ENCODE data around the gene RNASE7. TPM values are rescaled to one million over a fixed set of nuclear protein-coding genes. Genes with fewer than 3 reads are reported as not detected.
A peak's percentile ranks its signal among the peaks of the same experiment; 100 is the strongest.

Gene RNASE7
- total RNA-seq, 4 donors from 2014 or later = not detected

- H3K36me3 ChIP-seq = peaks cover 57 to 63% of the 10 kb centered on the region in 2 donors
- no peak overlapping the region for H3K27ac ChIP-seq
- intact Hi-C loops (cut with DNase I) = no loop called here
Measured at GRCh38 chr14:21078287-21078686, 36.1 kb downstream of the RNASE7 start.

GRCh38 chr14:21078726-21079125 lies 36.6 kb downstream of the RNASE7 start:
- Histone ChIP-seq H3K27ac (no peak overlapping the region), H3K4me1 (peaks cover 16 to 22% of the 10 kb centered on the region in 2 donors), H3K4me3 (replicated peaks in 1 of 3) (no peak overlapping the region), H3K36me3 (peaks cover 57 to 65% of the 10 kb centered on the region in 2 donors), H3K9me3 (no peaks in the 10 kb centered on the region), H3K27me3 (no peaks in the 10 kb centered on the region)
- intact Hi-C loops (cut with DNase I) = no loop called here
- TF ChIP-seq POLR2A (IDR thresholded peaks at IDR 0.05) = no peak
- no peak for TF ChIP-seq CTCF (IDR thresholded peaks at IDR 0.05)
- 86 to 94% methylated on average over 9 to 10 of the region's 10 CpGs for WGBS, 2 donors
- DNase-seq = no peak

More at GRCh38 chr14:21078287-21078686, 36.1 kb downstream of the RNASE7 start:
- Histone ChIP-seq H3K9me3 (no peaks in the 10 kb centered on the region), H3K4me1 (peaks cover 21 to 27% of the 10 kb centered on the region in 2 donors), H3K27me3 (no peaks in the 10 kb centered on the region), H3K4me3 (replicated peaks in 1 of 3) (no peak overlapping the region)
- 87 to 94% methylated on average over 5 of the region's 5 CpGs for WGBS, 2 donors
- TF ChIP-seq CTCF (IDR thresholded peaks at IDR 0.05) (no peak), POLR2A (IDR thresholded peaks at IDR 0.05) (no peak)
- DNase-seq = no peak

GRCh38 chr14:21081521-21082142 lies 39.5 kb downstream of the RNASE7 start:
- WGBS, 2 donors = 89 to 93% methylated on average over 8 to 16 of the region's 30 CpGs
- no peak overlapping the region for H3K27ac ChIP-seq
- no peak overlapping the region for H3K4me3 ChIP-seq (replicated peaks in 1 of 3)
- no peaks in the 10 kb centered on the region for H3K9me3 ChIP-seq
- H3K27me3 ChIP-seq = no peaks in the 10 kb centered on the region
- intact Hi-C loops (cut with DNase I) = no loop called here
- no peak for DNase-seq
- H3K4me1 ChIP-seq = peaks cover 0 to 13% of the 10 kb centered on the region in 2 donors
- TF ChIP-seq POLR2A (IDR thresholded peaks at IDR 0.05) = no peak
- no peak for TF ChIP-seq CTCF (IDR thresholded peaks at IDR 0.05)
- peaks cover 54 to 58% of the 10 kb centered on the region in 2 donors for H3K36me3 ChIP-seq

- peaks cover 43 to 52% of the 10 kb centered on the region in 2 donors for H3K36me3 ChIP-seq
- intact Hi-C loops (cut with DNase I) = no loop called here
- DNase-seq = no peak
- no peak overlapping the region for H3K4me3 ChIP-seq (replicated peaks in 1 of 3)
- H3K4me1 ChIP-seq = peaks cover 0 to 13% of the 10 kb centered on the region in 2 donors
- H3K27ac ChIP-seq = no peak overlapping the region
- H3K27me3 ChIP-seq = no peaks in the 10 kb centered on the region
- TF ChIP-seq CTCF (IDR thresholded peaks at IDR 0.05) (no peak), POLR2A (IDR thresholded peaks at IDR 0.05) (no peak)
- WGBS, 2 donors = 83 to 95% methylated on average over 2 to 11 of the region's 11 CpGs
- no peaks in the 10 kb centered on the region for H3K9me3 ChIP-seq
Measured at GRCh38 chr14:21083565-21084325, 41.6 kb downstream of the RNASE7 start.

GRCh38 chr14:21084396-21084795 lies 42.2 kb downstream of the RNASE7 start:
- no peak overlapping the region for H3K4me3 ChIP-seq (replicated peaks in 1 of 3)
- TF ChIP-seq POLR2A (IDR thresholded peaks at IDR 0.05) (no peak), CTCF (IDR thresholded peaks at IDR 0.05) (no peak)
- H3K9me3 ChIP-seq = no peaks in the 10 kb centered on the region
- H3K27me3 ChIP-seq = no peaks in the 10 kb centered on the region
- H3K36me3 ChIP-seq = peaks cover 40 to 46% of the 10 kb centered on the region in 2 donors
- DNase-seq = no peak
- peaks cover 0 to 13% of the 10 kb centered on the region in 2 donors for H3K4me1 ChIP-seq
- 91 to 92% methylated on average over 2 of the region's 2 CpGs for WGBS, 2 donors
- peak overlapping the region in 2 of 3 donors; percentile 14 to 18 for H3K27ac ChIP-seq
- intact Hi-C loops (cut with DNase I) = no loop called here
